GM12878 (cell line): ENCODE measurements around the gene GNG12. TPM values are rescaled to one million over a fixed set of nuclear protein-coding genes. Genes with fewer than 3 reads are reported as not detected.

Experiments
- ATAC-seq: fragments of 200-7000 bp; cut with Tn5 transposase; 3 replicates; pipeline ENCODE4 v1.9.1; 2020; ENCODE audit warnings: mild to moderate bottlenecking, moderate library complexity
- BruUV-seq: library from RNA; stranded (reverse); fragments of 400-500 nt; replicated peaks from 2 replicates; lab custom pipeline; 2021; lab: Mats Ljungman, UMichigan
- CTCF ChIA-PET: fragments of 300-600 bp; sonication (Branson Sonifier 250); formaldehyde crosslinking; extraction: SDS; loops from one replicate; lab custom pipeline; 2021; ENCODE audit warnings: inconsistent platforms; lab: Yijun Ruan, JAX
- POLR2A ChIA-PET: fragments of 350-600 bp; formaldehyde crosslinking; extraction: SDS; loops from one replicate; lab custom pipeline; 2021; ENCODE audit warnings: inconsistent platforms; lab: Charles Lee
- RAD21 ChIA-PET: fragments of 300-600 bp; sonication (Branson Sonifier 250); formaldehyde crosslinking; loops from one replicate; lab custom pipeline; 2023; ENCODE audit warnings: antibody characterized with exemption; ENCODE audit not compliant: unreplicated experiment; lab: Charles Lee
- SMC1A ChIA-PET: fragments of 300-600 bp; sonication (Branson Sonifier 250); formaldehyde crosslinking; loops from one replicate; lab custom pipeline; 2023; ENCODE audit not compliant: unreplicated experiment, uncharacterized antibody; lab: Charles Lee
- DNase-seq: peaks from one replicate; pipeline ENCODE4 v3.0.0-alpha.2; 2011; ENCODE audit warnings: low read depth, low spot score
- FAIRE-seq: peaks from 3 replicates; lab custom pipeline; 2011; peaks lifted over from hg19 to GRCh38; lab: Jason Lieb, UNC
- H2AFZ ChIP-seq: 2 replicates; pipeline ENCODE4 v1.6.0; 2011; ENCODE audit warnings: low read depth, low read length, control low read depth; ENCODE audit not compliant: control insufficient read depth
- H3K27ac ChIP-seq: 2 replicates; pipeline ENCODE4 v1.5.1; 2011; ENCODE audit warnings: control low read depth; ENCODE audit not compliant: control insufficient read depth, insufficient read depth
- H3K27me3 ChIP-seq, 2 experiments: replicated peaks in 1 of 2; 2 replicates each; pipeline versions ENCODE4 v1.6.0 to v1.6.1; 2011; ENCODE audit warnings: low read length in 1 of 2; ENCODE audit not compliant: control insufficient read depth in 2 of 2, insufficient read depth in 2 of 2
- H3K36me3 ChIP-seq, 2 experiments: 2 replicates each; pipeline ENCODE4 v1.5.1; 2011; ENCODE audit warnings: low read length in 1 of 2; ENCODE audit not compliant: control insufficient read depth in 2 of 2, insufficient read depth in 2 of 2
- H3K4me1 ChIP-seq: 2 replicates; pipeline ENCODE4 v1.6.1; 2011; ENCODE audit warnings: mild to moderate bottlenecking, low read length, moderate library complexity, mixed read lengths; ENCODE audit not compliant: control insufficient read depth, insufficient read depth
- H3K4me2 ChIP-seq: 2 replicates; pipeline ENCODE4 v1.6.0; 2011; ENCODE audit warnings: control low read depth; ENCODE audit not compliant: control insufficient read depth, insufficient read depth
- H3K4me3 ChIP-seq: fragments of 200-600 bp; sonication (generic); 2 replicates; pipeline ENCODE4 v1.5.1; 2016
- H3K79me2 ChIP-seq: 2 replicates; pipeline ENCODE4 v1.6.0; 2011; ENCODE audit warnings: low read length; ENCODE audit not compliant: control insufficient read depth, insufficient read depth
- H3K9ac ChIP-seq: 2 replicates; pipeline ENCODE4 v1.8.0; 2011; ENCODE audit warnings: low read length, control low read depth, mixed read lengths; ENCODE audit not compliant: control insufficient read depth, insufficient read depth
- H3K9me3 ChIP-seq: replicated peaks from 3 replicates; pipeline ENCODE4 v1.5.1; 2011; ENCODE audit warnings: mild to moderate bottlenecking, low read length; ENCODE audit not compliant: control insufficient read depth, insufficient read depth
- H4K20me1 ChIP-seq: 2 replicates; pipeline ENCODE4 v1.6.0; 2011; ENCODE audit not compliant: control insufficient read depth, insufficient read depth
- ATF7 ChIP-seq: fragments of 450-650 bp; IDR thresholded peaks from 2 replicates; pipeline ENCODE4 v1.6.1; 2016; ENCODE audit warnings: low read depth, mild to moderate bottlenecking
- CREM ChIP-seq: IDR thresholded peaks from 2 replicates; pipeline ENCODE4 v1.6.1; 2014; ENCODE audit warnings: antibody characterized with exemption, low read depth
- CUX1 ChIP-seq: IDR thresholded peaks from 2 replicates; pipeline ENCODE4 v1.6.1; 2012; ENCODE audit warnings: improper control_type of control experiment, low read depth, low read length; ENCODE audit not compliant: insufficient replicate concordance
- FOXK2 ChIP-seq: fragments of 450-650 bp; IDR thresholded peaks from 2 replicates; pipeline ENCODE4 v1.6.1; 2017; ENCODE audit warnings: mild to moderate bottlenecking, moderate library complexity
- FOXM1 ChIP-seq: IDR thresholded peaks from 2 replicates; pipeline ENCODE4 v1.6.1; 2012; ENCODE audit warnings: low read depth, mild to moderate bottlenecking, inconsistent platforms, low read length, moderate library complexity
- HSF1 ChIP-seq: fragments of 150-350 bp; IDR thresholded peaks from 2 replicates; pipeline ENCODE4 v1.6.1; 2014; ENCODE audit warnings: mild to moderate bottlenecking, low read depth, low read length
- RELB ChIP-seq: fragments of 450-650 bp; IDR thresholded peaks from 2 replicates; pipeline ENCODE4 v1.6.1; 2017; ENCODE audit warnings: low read depth, mild to moderate bottlenecking, moderate library complexity
- SIX5 ChIP-seq: IDR thresholded peaks from 2 replicates; pipeline ENCODE4 v1.6.1; 2011; ENCODE audit warnings: mild to moderate bottlenecking, low read depth, low read length, moderate library complexity; ENCODE audit not compliant: severe bottlenecking
- SMAD5 ChIP-seq: IDR thresholded peaks from 2 replicates; pipeline ENCODE4 v1.6.1; 2016; ENCODE audit warnings: antibody characterized with exemption, low read depth
- SMARCA5 ChIP-seq: fragments of 450-650 bp; IDR thresholded peaks from 2 replicates; pipeline ENCODE4 v1.6.1; 2017; ENCODE audit warnings: mild to moderate bottlenecking
- SREBF1 ChIP-seq: IDR thresholded peaks from 2 replicates; pipeline ENCODE4 v1.6.1; 2012; ENCODE audit warnings: mild to moderate bottlenecking, low read length
- YY1 ChIP-seq: IDR thresholded peaks from 2 replicates; pipeline ENCODE4 v1.6.1; 2011; ENCODE audit warnings: low read depth, mild to moderate bottlenecking, low read length
- ZNF207 ChIP-seq: fragments of 450-650 bp; IDR thresholded peaks from 2 replicates; pipeline ENCODE4 v1.6.1; 2014; ENCODE audit warnings: antibody characterized with exemption, mild to moderate bottlenecking, borderline replicate concordance
- WGBS: methylation state at CpG from one replicate; pipeline ENCODE4 v1.1.6; 2016; ENCODE audit warnings: low lambda C conversion rate; ENCODE audit not compliant: insufficient replicate concordance, insufficient coverage; ENCODE audit errors: missing lambda C conversion rate; 5-methylcytosine and 5-hydroxymethylcytosine counted together
- in situ Hi-C: fragments of 300-500 bp; cut with MboI; formaldehyde crosslinking; loops from 9 replicates; pipeline ENCODE4 v1.14.3; 2018; ENCODE audit warnings: mixed read lengths
- intact Hi-C: fragments of 100-400 bp; cut with micrococcal nuclease; formaldehyde crosslinking; loops from one replicate; pipeline ENCODE4 v1.14.2; 2022; ENCODE audit not compliant: unreplicated experiment
- polyA plus RNA-seq, 11 experiments: library from polyadenylated mRNA; depleted of rRNA in 4 of 11; unstranded in 6 of 11; stranded (reverse) in 5 of 11; fragments of >200 nt; fragmentation: Nextera tagmentation in 4 of 11; fragmentation: Illumina TruSeq in 1 of 11; extraction: Ambion mirVana in 4 of 11; extraction: Trizol in 1 of 11; gene quantifications; 1 replicate in 1 of 11; 2 replicates in 10 of 11; pipeline versions ENCODE4 v1.2.1 to v1.2.3, GENCODE V29; 2011 to 2016; ENCODE audit warnings: inconsistent platforms in 2 of 11, missing spikeins in 2 of 11, low read depth in 1 of 11
- total RNA-seq, 4 experiments: library from RNA; depleted of rRNA in 3 of 4; stranded (reverse); fragments of >200 nt in 3 of 4; fragmentation: Illumina TruSeq in 1 of 4; extraction: Trizol in 1 of 4; gene quantifications; 2 replicates each; pipeline versions ENCODE4 v1.2.1 to v1.2.3, GENCODE V29; 2013 to 2021

The GNG12 gene
- total and polyA plus RNA-seq, 10 of the 15 experiments (the other 5 are each of a cell fraction or from before 2014, with no cell fraction given), result 0.22 to 32.8 (median 0.35) TPM

GRCh38 chr1:67862685-67863084, 29.4 kb upstream of the GNG12 start:
- ChIA-PET POLR2A (no interaction called here), SMC1A (interaction anchor here (0.7 to 1.1 kb wide), 3 partner anchors 11 to 25 kb away, joined by 3 to 6 read pairs (median 3); no protein-coding TSS in a partner anchor), CTCF (interaction anchor here (1.0 to 1.3 kb wide), 2 partner anchors 11 to 13 kb away, joined by 4 to 5 read pairs; no protein-coding TSS in a partner anchor)
- H3K4me3 ChIP-seq, result no peak overlapping the region
- no peak overlapping the region for H2AFZ ChIP-seq
- no peak for DNase-seq
- H3K9me3 ChIP-seq, result no peaks in the 10 kb centered on the region
- H4K20me1 ChIP-seq, result no peaks in the 10 kb centered on the region
- ATAC-seq, result no peak
- intact Hi-C loops, result no loop called here
- no peak overlapping the region for H3K9ac ChIP-seq
- H3K36me3 ChIP-seq, result no peaks in the 10 kb centered on the region
- H3K27me3 ChIP-seq, result no peaks in the 10 kb centered on the region; a peak in 1 of 4 replicates
- no peak for TF ChIP-seq SIX5
- no peak for TF ChIP-seq SMAD5
- no peak for TF ChIP-seq SMARCA5
- no peak for TF ChIP-seq ZNF207
- TF ChIP-seq SREBF1, result no peak
- TF ChIP-seq ATF7, result no peak
- no peak for TF ChIP-seq YY1
- TF ChIP-seq CUX1, result no peak
- TF ChIP-seq FOXM1, result no peak
- TF ChIP-seq RELB, result no peak
- TF ChIP-seq FOXK2, result no peak
- no peak for TF ChIP-seq CREM
- no peak for TF ChIP-seq HSF1
- TF ChIP-seq, all 136 proteins: peak for 0
- in situ Hi-C loops, result no loop called here
- H3K4me2 ChIP-seq, result no peak overlapping the region
- RAD21 ChIA-PET, result interaction anchor here (1.2 to 1.8 kb wide), 2 partner anchors 8 to 96 kb away, joined by 3 to 6 read pairs; no protein-coding TSS in a partner anchor
- H3K27ac ChIP-seq, result no peak overlapping the region
- no peak for FAIRE-seq
- BruUV-seq, result no TSS peak
- 26% methylated on average over 1 of the region's 1 CpG for WGBS
- H3K4me1 ChIP-seq, result no peaks in the 10 kb centered on the region
- H3K79me2 ChIP-seq, result no peaks in the 10 kb centered on the region
